Activated gamma-delta T cell (primary cell): ENCODE data around the gene SV2C.
"Not testable (repeated sequence)": the region's sequence is repeated elsewhere in the genome, so short reads cannot be mapped to it uniquely, and the experiment has no call there.

Experiments
- DNase-seq: peaks from one replicate; lab custom pipeline; 2025; lab: John Stamatoyannopoulos, UW
- total RNA-seq, 2 donors: gene quantifications; one replicate each; lab custom pipeline; 2026; lab: John Stamatoyannopoulos, UW

SV2C gene, protein sequence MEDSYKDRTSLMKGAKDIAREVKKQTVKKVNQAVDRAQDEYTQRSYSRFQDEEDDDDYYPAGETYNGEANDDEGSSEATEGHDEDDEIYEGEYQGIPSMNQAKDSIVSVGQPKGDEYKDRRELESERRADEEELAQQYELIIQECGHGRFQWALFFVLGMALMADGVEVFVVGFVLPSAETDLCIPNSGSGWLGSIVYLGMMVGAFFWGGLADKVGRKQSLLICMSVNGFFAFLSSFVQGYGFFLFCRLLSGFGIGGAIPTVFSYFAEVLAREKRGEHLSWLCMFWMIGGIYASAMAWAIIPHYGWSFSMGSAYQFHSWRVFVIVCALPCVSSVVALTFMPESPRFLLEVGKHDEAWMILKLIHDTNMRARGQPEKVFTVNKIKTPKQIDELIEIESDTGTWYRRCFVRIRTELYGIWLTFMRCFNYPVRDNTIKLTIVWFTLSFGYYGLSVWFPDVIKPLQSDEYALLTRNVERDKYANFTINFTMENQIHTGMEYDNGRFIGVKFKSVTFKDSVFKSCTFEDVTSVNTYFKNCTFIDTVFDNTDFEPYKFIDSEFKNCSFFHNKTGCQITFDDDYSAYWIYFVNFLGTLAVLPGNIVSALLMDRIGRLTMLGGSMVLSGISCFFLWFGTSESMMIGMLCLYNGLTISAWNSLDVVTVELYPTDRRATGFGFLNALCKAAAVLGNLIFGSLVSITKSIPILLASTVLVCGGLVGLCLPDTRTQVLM
- total RNA-seq: 0.48 to 0.51 reads per million in 2 donors

DNA sequence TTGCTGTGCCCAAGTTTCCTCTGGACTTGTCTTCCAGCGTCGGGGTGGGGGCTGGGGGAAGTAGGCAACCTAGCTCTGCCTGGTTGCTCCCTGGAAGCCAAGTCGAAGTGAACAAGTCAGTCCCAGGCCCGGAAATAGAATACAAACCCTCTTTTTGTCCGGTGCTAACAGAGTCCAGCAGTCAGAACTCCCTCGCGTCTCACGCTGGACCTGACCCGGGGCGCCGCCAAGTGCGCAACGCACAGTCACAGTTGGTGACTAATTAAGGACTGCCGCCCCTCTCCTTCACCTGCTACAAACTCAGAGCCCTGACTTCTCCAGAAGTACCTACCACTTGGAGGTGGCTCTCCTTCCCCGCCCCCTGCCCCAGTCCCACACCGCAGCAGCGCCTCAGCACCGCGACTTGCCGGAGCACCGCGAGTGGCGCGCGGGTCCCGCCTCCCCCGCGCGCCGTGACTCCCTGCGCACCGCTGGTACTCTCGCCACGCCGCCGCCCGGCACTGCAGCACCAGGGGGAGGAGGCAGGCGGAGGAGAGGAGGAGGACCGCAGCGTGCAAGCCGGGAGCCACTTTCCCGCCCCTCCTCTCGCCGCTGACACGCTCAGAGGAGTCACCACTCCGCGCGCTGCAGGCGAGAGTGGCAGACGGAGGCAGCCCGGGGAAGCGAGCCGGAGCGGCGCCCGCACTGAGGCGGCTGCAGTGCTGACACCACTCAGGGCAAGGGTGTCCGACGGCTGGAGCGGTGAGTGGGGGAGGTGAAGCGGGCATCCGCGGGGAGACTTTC, at the start of gene SV2C:
Gene SV2C (plus strand): TSS at position 612 of the 783 bp plus-strand sequence. CDS start 48,368 bp downstream, outside the sequence.
- DNase-seq: no peak

GRCh38 chr5:76037736-76038151, 45.4 kb upstream of the SV2C start:
- not testable (repeated sequence) for DNase-seq

DNA sequence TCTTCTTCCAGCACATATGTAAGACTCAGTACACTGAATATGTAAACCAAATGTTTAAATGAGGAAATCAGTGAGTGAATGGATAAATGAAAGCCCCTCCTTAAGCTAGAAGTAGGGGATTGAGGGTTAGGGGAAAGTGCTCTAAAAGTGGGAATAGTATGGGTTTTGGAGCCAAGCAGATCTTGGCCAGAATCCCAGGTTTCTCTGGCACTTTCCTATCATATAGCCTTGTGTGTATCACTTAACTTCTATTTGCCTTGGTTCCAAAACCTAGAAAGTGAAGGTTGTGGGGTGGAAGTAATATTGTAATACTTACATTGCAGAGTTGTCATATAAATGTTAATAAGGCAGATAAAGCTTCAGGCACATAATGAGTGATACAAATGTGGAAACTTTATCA, 45.0 kb upstream of the SV2C start:
- DNase-seq: no peak

GRCh38 chr5:76040806-76041205, 42.4 kb upstream of the SV2C start:
- no peak for DNase-seq

DNA sequence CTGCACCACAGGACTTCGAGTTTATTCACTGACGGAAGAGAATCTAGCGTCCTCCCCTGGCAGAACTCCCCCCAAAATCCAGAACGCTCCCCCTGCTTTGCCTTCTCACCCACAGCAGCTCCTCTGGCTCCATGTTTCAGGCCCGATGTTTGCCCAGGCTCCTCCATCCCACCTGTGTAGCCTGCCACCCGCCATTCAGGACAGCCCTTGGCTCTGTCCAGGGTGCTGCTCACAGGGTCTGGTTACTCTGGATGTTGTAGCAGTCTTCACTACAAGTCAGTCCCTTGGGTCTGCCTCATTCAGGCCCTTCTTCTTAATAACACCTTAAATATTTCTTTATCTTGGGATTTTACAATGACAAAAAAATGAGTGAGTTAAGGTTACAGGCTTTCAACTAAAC, 41.3 kb upstream of the SV2C start:
- no peak for DNase-seq

- no peak for DNase-seq
These were observed 36.4 kb upstream of the SV2C start for GRCh38 chr5:76046741-76047140.

DNA sequence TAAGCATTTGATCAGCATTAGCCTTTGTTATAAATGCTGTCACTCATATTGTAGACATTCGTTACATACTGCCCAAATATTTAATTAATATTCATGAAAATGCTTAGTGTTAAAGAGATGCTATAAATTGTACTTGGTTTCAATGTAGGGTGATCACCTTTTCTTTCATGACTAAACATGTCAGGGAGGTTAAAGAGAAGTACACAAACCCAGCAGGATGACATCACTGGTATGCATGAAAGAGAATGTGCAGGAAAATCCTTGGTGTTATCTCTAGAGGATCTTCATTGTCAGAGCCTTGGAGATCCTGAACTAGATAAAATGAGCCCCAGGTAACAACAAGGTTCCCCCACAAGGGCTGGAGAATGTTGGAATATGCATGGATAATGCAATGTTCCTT, 33.0 kb upstream of the SV2C start:
- no peak for DNase-seq

DNA sequence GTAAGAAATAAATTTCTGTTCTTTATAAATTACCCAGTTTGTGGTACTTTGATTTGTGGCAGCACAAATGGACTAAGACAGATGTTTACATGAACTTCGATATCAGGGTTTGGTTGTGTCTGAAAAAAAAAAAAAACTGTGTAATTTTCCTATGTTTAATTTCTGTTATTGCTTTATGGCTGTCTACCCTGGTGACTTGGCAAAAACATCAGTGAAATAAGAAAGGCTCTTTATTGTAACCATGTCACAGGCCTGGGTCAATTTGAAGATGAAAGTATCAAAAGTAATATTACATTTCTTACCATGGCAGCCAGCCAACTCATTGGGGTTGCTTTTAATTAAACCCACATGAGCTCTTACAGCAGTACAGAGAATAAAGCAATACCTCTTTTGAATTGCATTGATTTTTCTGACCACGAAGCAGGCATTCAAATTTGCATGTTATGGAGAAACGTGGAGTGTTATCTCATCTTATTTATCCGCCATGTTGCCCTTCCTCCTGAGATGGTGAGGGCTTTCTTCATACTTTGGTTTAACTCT, 20.6 kb upstream of the SV2C start:
- DNase-seq: no peak

DNA sequence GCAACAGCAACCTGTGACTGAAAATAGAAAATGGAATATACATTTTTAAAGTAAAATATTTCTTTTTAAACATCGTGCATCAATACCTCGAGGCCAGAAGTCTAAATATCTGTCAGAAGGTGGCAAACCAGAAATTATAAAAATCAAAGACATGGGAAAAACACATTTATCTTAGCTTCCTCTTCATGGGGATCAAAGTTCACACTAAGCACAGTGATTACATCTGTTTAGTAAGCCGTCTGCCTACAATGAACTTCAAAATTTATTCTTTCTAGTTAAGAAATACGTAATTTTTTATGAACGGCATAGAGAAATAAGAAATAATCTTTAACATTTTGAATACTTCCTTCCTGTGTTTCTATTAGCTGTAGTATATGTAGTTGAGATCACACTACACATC, 17.9 kb upstream of the SV2C start:
- no peak for DNase-seq

DNA sequence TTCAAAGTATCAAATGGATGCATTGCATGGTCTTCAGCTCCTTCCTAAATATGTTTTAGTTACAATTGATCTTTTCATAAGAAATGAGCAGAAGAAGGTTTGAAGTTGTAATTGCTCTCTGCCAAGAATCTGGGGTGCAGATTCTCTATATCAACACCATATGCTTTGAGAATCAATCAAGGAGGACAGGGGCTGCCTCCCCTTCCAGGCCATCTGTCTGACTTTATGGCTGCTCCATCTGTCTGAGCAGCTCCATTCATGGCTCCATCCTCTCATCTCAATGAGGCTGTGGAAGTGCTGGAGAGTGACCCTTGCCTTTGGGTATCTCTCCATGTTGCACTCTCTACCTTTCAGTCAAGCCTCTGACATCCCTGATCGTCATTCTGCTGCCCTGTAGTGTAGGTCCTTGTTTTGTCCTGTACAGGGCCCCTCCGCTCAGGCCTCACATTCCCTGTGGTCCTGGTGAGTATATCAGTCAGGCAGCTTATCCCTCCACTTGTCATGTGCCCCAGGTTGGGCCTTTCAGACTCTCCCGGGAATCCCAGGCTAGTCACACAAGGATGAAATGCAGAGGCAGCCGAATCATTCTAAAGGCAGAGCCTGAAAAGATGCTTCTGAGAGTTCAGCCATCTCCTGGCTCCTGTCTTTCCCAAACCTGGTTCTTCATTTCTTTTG, 14.0 kb upstream of the SV2C start:
- DNase-seq: no peak

GRCh38 chr5:76074487-76075065, 8.6 kb upstream of the SV2C start:
- no peak for DNase-seq

DNA sequence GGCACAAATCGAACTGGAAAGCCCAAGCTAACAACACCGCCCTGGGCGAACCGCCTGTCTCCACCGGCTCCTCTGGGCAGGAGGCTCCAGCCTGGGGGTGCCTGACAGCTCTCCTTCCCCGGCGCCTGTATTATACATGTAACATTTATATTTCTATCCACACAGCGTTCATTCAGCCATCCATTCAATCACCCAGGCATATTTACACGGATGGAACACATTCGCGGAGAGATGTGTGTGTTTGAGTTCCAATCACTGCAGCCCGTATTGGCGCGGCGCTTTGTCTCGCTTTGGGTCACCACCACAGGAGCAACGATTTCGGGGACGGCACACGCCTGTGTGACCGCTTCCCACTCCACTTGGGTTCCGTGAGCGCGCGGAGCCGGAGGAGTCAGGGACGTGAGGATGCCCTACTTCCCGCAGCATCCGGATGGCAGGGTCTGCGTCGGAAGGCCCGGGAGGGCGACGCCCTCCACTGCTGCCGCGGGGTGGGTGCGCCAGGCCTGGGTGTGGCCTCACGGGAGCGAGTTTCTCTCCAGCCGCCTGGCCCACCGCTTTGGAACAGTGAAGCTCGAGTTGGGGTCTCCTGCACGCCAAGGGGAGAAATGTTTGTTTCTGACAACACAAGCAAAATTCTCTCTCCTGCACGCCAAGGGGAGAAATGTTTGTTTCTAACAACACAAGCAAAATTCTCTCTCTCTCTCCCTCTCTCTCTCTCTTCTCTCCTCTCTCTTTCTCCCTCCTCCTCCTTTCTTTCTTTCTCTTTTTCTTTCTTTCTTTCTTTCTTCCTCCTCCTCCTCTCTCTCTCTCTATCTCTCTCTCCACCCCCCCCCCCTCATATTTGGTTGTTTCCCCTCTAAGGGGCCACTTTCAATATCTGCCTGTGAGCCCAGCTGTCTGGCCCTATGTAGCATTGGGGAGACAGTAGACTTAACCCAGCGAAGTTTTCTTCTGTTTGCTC, 1.1 kb upstream of the SV2C start:
- DNase-seq: no peak

DNA sequence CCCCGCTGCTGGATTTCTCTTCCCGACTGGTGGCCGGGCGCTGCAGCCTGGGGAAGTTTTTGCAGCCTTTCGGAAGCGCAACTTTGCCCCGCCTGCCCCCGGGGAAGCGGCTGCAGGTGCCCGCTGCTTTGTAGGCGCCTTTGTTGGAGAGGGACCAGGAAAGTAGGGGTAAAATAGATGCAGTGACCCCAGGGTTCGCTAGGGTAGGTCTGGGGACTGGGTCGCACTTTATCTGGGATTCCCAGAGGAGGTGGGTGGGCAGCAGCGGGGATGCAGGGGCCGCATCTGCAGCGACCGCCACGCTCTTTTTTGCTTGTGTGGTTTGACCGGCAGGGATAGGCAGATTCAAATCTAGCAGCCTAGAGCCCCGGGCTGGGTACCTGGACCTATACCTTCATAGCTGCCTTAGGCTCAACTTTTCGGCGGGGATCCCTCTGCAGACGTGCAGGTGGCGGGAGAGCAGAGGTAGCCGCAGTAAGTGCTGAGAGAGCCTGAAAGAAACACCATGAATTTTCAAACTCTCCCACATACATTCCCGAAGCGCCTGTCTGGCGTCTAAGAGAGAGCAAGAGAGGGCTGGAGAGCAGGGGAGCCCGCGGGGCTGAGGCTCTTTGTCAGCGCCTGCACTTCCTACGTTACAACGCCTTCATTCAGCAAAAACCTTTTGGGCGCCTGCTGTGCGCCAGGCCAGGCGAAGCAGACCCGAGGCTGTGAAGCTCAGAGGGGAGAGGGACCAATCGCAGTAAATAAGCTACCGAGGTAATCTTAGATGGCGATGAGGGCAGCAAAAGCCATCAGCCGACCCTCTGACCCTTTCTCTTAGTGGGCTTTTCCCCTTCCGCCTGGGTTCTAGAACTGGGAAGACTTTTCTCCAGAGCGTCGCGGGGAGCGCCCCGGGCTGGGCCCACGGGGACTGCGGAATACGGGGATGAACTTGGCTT, 642 bp downstream of the SV2C start:
- no peak for DNase-seq

- DNase-seq: no peak
These were observed 1.5 kb downstream of the SV2C start for GRCh38 chr5:76084496-76085242.

- no peak for DNase-seq
These were observed 2.0 kb downstream of the SV2C start for GRCh38 chr5:76085243-76085579.

DNA sequence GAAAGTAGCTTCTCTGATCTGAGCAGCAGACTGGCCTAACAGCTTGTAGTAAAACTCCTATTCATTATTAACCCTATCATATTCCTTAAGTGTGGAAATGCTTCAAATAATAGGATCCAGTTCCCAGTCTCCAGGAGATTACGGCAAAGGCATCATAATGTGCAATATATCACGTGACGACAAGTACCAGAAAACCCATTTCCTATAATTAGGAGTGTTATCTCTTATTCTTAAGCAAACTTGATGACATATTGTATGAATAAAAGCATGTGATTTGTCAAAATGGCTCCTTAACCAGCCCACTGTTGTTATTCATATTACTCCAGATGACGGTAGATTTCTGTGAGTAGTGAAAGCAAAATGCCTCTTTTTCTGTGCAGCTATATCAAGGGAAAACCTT, 2.9 kb downstream of the SV2C start:
- DNase-seq: no peak

DNA sequence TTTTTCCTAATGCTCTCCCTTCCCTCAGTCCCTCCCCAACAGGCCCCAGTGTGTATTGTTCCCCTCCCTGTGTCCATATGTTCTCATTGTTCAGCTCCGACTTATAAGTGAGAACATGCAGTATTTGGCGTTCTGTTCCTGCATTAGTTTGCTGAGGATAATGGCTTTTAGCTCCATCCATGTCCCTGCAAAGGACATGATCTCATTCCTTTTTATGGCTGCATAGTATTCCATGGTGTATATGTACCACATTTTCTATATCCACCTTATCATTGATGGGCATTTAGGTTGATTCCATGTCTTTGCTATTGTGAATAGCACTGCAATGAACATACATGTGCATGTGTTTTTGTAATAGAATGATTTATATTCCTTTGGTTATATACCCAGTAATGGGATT, 6.0 kb downstream of the SV2C start:
- not testable (repeated sequence) for DNase-seq

DNA sequence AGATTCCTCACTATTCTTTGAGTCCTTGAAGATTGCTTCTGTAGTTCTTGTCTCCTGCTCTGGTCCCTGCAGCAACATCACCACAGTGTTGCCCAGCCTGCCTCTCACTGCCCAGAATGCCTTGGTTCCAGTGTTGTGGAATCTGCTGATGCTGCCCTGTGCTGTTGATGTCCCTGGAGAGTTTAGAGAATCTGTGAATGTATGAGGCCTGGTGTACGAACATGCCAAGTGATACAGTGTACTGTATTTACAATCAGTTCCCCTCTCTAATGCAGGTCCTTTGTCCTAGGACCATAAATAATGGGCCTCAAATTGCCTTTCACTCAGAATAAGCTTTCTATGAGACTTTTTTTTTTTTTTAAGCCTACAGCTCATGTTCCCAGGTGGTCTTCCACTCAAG, 8.2 kb downstream of the SV2C start:
- DNase-seq: no peak
